MM.1S (cell line): Measurements from ENCODE around the gene OSBPL2.

ENCODE experiments used
- DNase-seq: peaks from one replicate; pipeline ENCODE4 v3.0.0-alpha.2; 2015
- H2AFZ ChIP-seq: fragments of 300-600 bp; sonication (generic); 2 replicates; pipeline ENCODE4 v1.6.0; 2016; ENCODE audit warnings: antibody characterized with exemption, low read length
- H3F3A ChIP-seq: fragments of 300-600 bp; sonication (generic); 2 replicates; pipeline ENCODE4 v1.6.1; 2016; ENCODE audit warnings: mild to moderate bottlenecking, antibody characterized with exemption, low read length, moderate library complexity, mixed read lengths; ENCODE audit not compliant: insufficient read depth
- H3K27ac ChIP-seq: fragments of 300-600 bp; sonication (generic); 2 replicates; pipeline ENCODE4 v1.5.1; 2016; ENCODE audit warnings: mild to moderate bottlenecking, low read length
- H3K27me3 ChIP-seq: fragments of 300-600 bp; sonication (generic); replicated peaks from 2 replicates; pipeline ENCODE4 v1.6.0; 2016; ENCODE audit warnings: low read length; ENCODE audit not compliant: insufficient read depth
- H3K36me3 ChIP-seq: fragments of 300-600 bp; sonication (generic); replicated peaks from 2 replicates; pipeline ENCODE4 v1.6.1; 2016; ENCODE audit warnings: mild to moderate bottlenecking, low read length, mixed read lengths; ENCODE audit not compliant: insufficient read depth
- H3K4me1 ChIP-seq: fragments of 300-600 bp; sonication (generic); 2 replicates; pipeline ENCODE4 v1.6.1; 2016; ENCODE audit warnings: low read length, mixed read lengths
- H3K4me2 ChIP-seq: fragments of 300-600 bp; sonication (generic); 2 replicates; pipeline ENCODE4 v1.6.0; 2016; ENCODE audit warnings: low read depth, low read length
- H3K4me3 ChIP-seq: fragments of 300-600 bp; sonication (generic); 2 replicates; pipeline ENCODE4 v1.5.1; 2016; ENCODE audit warnings: low read length, mixed read lengths
- H3K79me2 ChIP-seq: fragments of 300-600 bp; sonication (generic); 2 replicates; pipeline ENCODE4 v1.6.1; 2016; ENCODE audit warnings: mixed run types, low read length, mixed read lengths
- H3K9ac ChIP-seq: fragments of 300-600 bp; sonication (generic); 2 replicates; pipeline ENCODE4 v1.6.1; 2016; ENCODE audit warnings: low read length, mixed read lengths
- H3K9me2 ChIP-seq: fragments of 300-600 bp; sonication (generic); replicated peaks from 2 replicates; pipeline ENCODE4 v1.6.1; 2016; ENCODE audit warnings: mild to moderate bottlenecking, low read length, mixed read lengths; ENCODE audit not compliant: insufficient read depth
- H3K9me3 ChIP-seq: fragments of 300-600 bp; sonication (generic); replicated peaks from 2 replicates; pipeline ENCODE4 v1.6.1; 2016; ENCODE audit warnings: mild to moderate bottlenecking, low read length, mixed read lengths; ENCODE audit not compliant: insufficient read depth
- H4K20me1 ChIP-seq: fragments of 300-600 bp; sonication (generic); 2 replicates; pipeline ENCODE4 v1.6.1; 2016; ENCODE audit warnings: mild to moderate bottlenecking, low read length, moderate library complexity, mixed read lengths; ENCODE audit not compliant: insufficient read depth
- CTCF ChIP-seq: fragments of 300-600 bp; sonication (generic); IDR thresholded peaks from 2 replicates; pipeline ENCODE4 v1.5.1; 2016; ENCODE audit warnings: antibody characterized with exemption, low read length, mixed read lengths
- EZH2 ChIP-seq: fragments of 300-600 bp; sonication (generic); optimal IDR thresholded peaks from 2 replicates; pipeline ENCODE3; 2017; ENCODE audit warnings: low read depth, mild to moderate bottlenecking, antibody characterized with exemption, low read length, mixed read lengths
- EZH2phosphoT487 ChIP-seq: fragments of 300-600 bp; sonication (generic); IDR thresholded peaks from 2 replicates; pipeline ENCODE4 v1.6.1; 2018; ENCODE audit warnings: antibody characterized with exemption, low read length

The OSBPL2 gene

GRCh38 chr20:62301773-62302340, 63.5 kb downstream of the OSBPL2 start:
- Histone ChIP-seq H3K36me3 (peaks cover 15% of the 10 kb centered on the region), H4K20me1 (peaks cover 30% of the 10 kb centered on the region), H3K79me2 (peaks cover 38% of the 10 kb centered on the region), H2AFZ (no peak overlapping the region; the same call in 1 of the 2 replicates), H3K4me2 (peak overlapping the region; percentile 56), H3K27ac (peak overlapping the region; percentile 87), H3K9me3 (no peaks in the 10 kb centered on the region), H3K9me2 (no peaks in the 10 kb centered on the region), H3F3A (peaks cover 11% of the 10 kb centered on the region; the same call in 1 of the 2 replicates), H3K27me3 (no peaks in the 10 kb centered on the region), H3K9ac (peak overlapping the region; percentile 91), H3K4me3 (peak overlapping the region; percentile 74), H3K4me1 (peaks cover 9% of the 10 kb centered on the region)
- peak; percentile 96 for DNase-seq
- TF ChIP-seq CTCF (peak; percentile 70), EZH2 (no peak)

- H3K4me1 ChIP-seq = peaks cover 9% of the 10 kb centered on the region
- no peaks in the 10 kb centered on the region for H3K9me2 ChIP-seq
- peak; percentile 96 for DNase-seq
- H4K20me1 ChIP-seq = peaks cover 30% of the 10 kb centered on the region
- peaks cover 45% of the 10 kb centered on the region for H3K79me2 ChIP-seq
- peak within 1 kb of the TSS; percentile 87 for H3K27ac ChIP-seq
- H3K27me3 ChIP-seq = no peaks in the 10 kb centered on the region
- H3K9ac ChIP-seq = peak within 1 kb of the TSS; percentile 91
- peaks cover 15% of the 10 kb centered on the region for H3K36me3 ChIP-seq
- H3K9me3 ChIP-seq = no peaks in the 10 kb centered on the region
- peak within 1 kb of the TSS; percentile 72 for H2AFZ ChIP-seq
- peak within 1 kb of the TSS; percentile 95 for H3K4me2 ChIP-seq
- peaks cover 11% of the 10 kb centered on the region; the same call in 1 of the 2 replicates for H3F3A ChIP-seq
- TF ChIP-seq EZH2 (no peak), CTCF (peak; percentile 89), EZH2phosphoT487 (no peak)
- peak within 1 kb of the TSS; percentile 85 for H3K4me3 ChIP-seq
Observed at GRCh38 chr20:62302341-62303061, 64.2 kb downstream of the OSBPL2 start, which contains the start of gene ADRM1. ADRM1 (plus strand) TSS chr20:62302997; CDS start chr20:62303569, 572 bp downstream.

GRCh38 chr20:62303062-62303339, 64.7 kb downstream of the OSBPL2 start:
- DNase-seq = no peak
- H3K4me1 ChIP-seq = peaks cover 9% of the 10 kb centered on the region
- peak overlapping the region; percentile 95; the same call in 1 of the 2 replicates for H3K4me2 ChIP-seq
- H3K4me3 ChIP-seq = peak overlapping the region; percentile 85
- peak overlapping the region; percentile 91 for H3K9ac ChIP-seq
- H3K27me3 ChIP-seq = no peaks in the 10 kb centered on the region
- TF ChIP-seq EZH2phosphoT487 (no peak), CTCF (no peak), EZH2 (no peak)
- H3F3A ChIP-seq = peaks cover 11% of the 10 kb centered on the region; the same call in 1 of the 2 replicates
- peak overlapping the region; percentile 87; the same call in 1 of the 2 replicates for H3K27ac ChIP-seq
- H2AFZ ChIP-seq = no peak overlapping the region
- H4K20me1 ChIP-seq = peaks cover 30% of the 10 kb centered on the region
- H3K36me3 ChIP-seq = peaks cover 15% of the 10 kb centered on the region
- peaks cover 49% of the 10 kb centered on the region for H3K79me2 ChIP-seq
- H3K9me2 ChIP-seq = no peaks in the 10 kb centered on the region
- no peaks in the 10 kb centered on the region for H3K9me3 ChIP-seq
